A549 (cell line): ENCODE measurements around the gene DHDDS. TPM values are rescaled to one million over a fixed set of nuclear protein-coding genes. Genes with fewer than 3 reads are reported as not detected.

Source experiments
- ATAC-seq, 2 experiments: fragments of 200-7000 bp in 1 of 2; fragments of >200 bp in 1 of 2; cut with Nextera tagmentation in 1 of 2; cut with Tn5 transposase in 1 of 2; 3 replicates each; pipeline versions ENCODE4 v1.8.0 to v1.9.1; 2018 to 2020; ENCODE audit warnings: mild to moderate bottlenecking in 1 of 2, moderate library complexity in 1 of 2
- CTCF ChIA-PET: fragments of 300-600 bp; sonication (Branson Sonifier 250); formaldehyde crosslinking; extraction: SDS; loops from one replicate; lab custom pipeline; 2021; ENCODE audit warnings: antibody characterized with exemption, inconsistent platforms; lab: Yijun Ruan, JAX
- POLR2A ChIA-PET: fragments of 350-600 bp; formaldehyde crosslinking; extraction: SDS; loops from one replicate; lab custom pipeline; 2021; ENCODE audit warnings: antibody characterized with exemption, inconsistent platforms; lab: Yijun Ruan, JAX
- DNase-seq, 2 experiments: peaks; one replicate each; pipeline versions ENCODE4 v3.0.0 to v3.0.0-alpha.2; 2011 to 2016; ENCODE audit warnings: low read depth in 1 of 2, low spot score in 1 of 2
- FAIRE-seq: peaks from 2 replicates; lab custom pipeline; 2011; peaks lifted over from hg19 to GRCh38; lab: Jason Lieb, UNC
- H3K27ac ChIP-seq, 2 experiments: fragments of >200 bp; sonication (Bioruptor Twin); formaldehyde crosslinking; 3 replicates each; pipeline ENCODE4 v1.5.1; 2016 to 2017
- H3K4me1 ChIP-seq: fragments of >200 bp; sonication (Bioruptor Twin); formaldehyde crosslinking; 3 replicates; pipeline ENCODE4 v1.6.1; 2016
- H3K4me2 ChIP-seq: fragments of >200 bp; sonication (Bioruptor Twin); formaldehyde crosslinking; 3 replicates; pipeline ENCODE4 v1.6.1; 2016
- H3K4me3 ChIP-seq: fragments of >200 bp; sonication (Bioruptor Twin); formaldehyde crosslinking; 3 replicates; pipeline ENCODE4 v1.5.1; 2016
- H3K9me3 ChIP-seq: fragments of >200 bp; sonication (Bioruptor Twin); formaldehyde crosslinking; 3 replicates; pipeline ENCODE4 v1.6.1; 2016
- BHLHE40 ChIP-seq: IDR thresholded peaks from 2 replicates; pipeline ENCODE4 v1.6.1; 2012; ENCODE audit warnings: low read depth, low read length, inconsistent platforms
- CEBPB ChIP-seq, 2 experiments: fragments of >200 bp in 1 of 2; sonication (Bioruptor Twin) in 1 of 2; formaldehyde crosslinking in 1 of 2; IDR thresholded peaks; 2 replicates each; pipeline ENCODE4 v1.6.1; 2012 to 2016
- CTCF ChIP-seq: fragments of >200 bp; sonication (Bioruptor Twin); formaldehyde crosslinking; IDR thresholded peaks from 3 replicates; pipeline ENCODE4 v1.5.1; 2016
- E2F6 ChIP-seq: IDR thresholded peaks from 2 replicates; pipeline ENCODE4 v1.6.1; 2012; ENCODE audit warnings: low read depth, borderline replicate concordance
- EHMT2 ChIP-seq: fragments of 200-600 bp; sonication (generic); IDR thresholded peaks from 2 replicates; pipeline ENCODE4 v1.6.1; 2016; ENCODE audit warnings: antibody characterized with exemption, low read depth, mild to moderate bottlenecking, moderate library complexity
- EP300 ChIP-seq, 2 experiments: fragments of >200 bp; sonication (Bioruptor Twin); formaldehyde crosslinking; IDR thresholded peaks; 2 replicates in 1 of 2; 3 replicates in 1 of 2; pipeline ENCODE4 v1.6.1; 2016 to 2017
- FOXS1 ChIP-seq: fragments of 250-450 bp; sonication (Bioruptor Pico); IDR thresholded peaks from 2 replicates; pipeline ENCODE4 v1.5.0; 2020; ENCODE audit warnings: mild to moderate bottlenecking, moderate library complexity
- HDAC2 ChIP-seq: fragments of 200-600 bp; sonication (generic); IDR thresholded peaks from 2 replicates; pipeline ENCODE4 v1.6.1; 2016
- KDM1A ChIP-seq: fragments of 200-600 bp; sonication (generic); IDR thresholded peaks from 2 replicates; pipeline ENCODE4 v1.6.1; 2016; ENCODE audit warnings: low read depth, mild to moderate bottlenecking
- NR3C1 ChIP-seq: fragments of >200 bp; sonication (Bioruptor Twin); formaldehyde crosslinking; IDR thresholded peaks from 3 replicates; pipeline ENCODE4 v1.6.1; 2017
- PBX3 ChIP-seq: IDR thresholded peaks from 2 replicates; pipeline ENCODE4 v1.6.1; 2012
- RCOR1 ChIP-seq: fragments of 150-350 bp; IDR thresholded peaks from 2 replicates; pipeline ENCODE4 v1.6.1; 2014; ENCODE audit warnings: antibody characterized with exemption, low read length, low read depth
- WGBS: methylation state at CpG from one replicate; pipeline ENCODE4 v1.1.6; 2017; ENCODE audit errors: missing lambda C conversion rate; 5-methylcytosine and 5-hydroxymethylcytosine counted together
- polyA plus RNA-seq, 4 experiments: library from polyadenylated mRNA; depleted of rRNA in 3 of 4; stranded (reverse); fragments of >200 nt; fragmentation: RNase III in 1 of 4; extraction: RNeasy Plus Mini Kit Qiagen cat#74134 plus additional on column Dnase treatment in 1 of 4; gene quantifications; 2 replicates in 3 of 4; 3 replicates in 1 of 4; pipeline ENCODE4 v1.2.3, GENCODE V29; 2011 to 2017
- TF ChIP-seq, protein P1 (sequence below): fragments of 200-600 bp; sonication (generic); IDR thresholded peaks from 2 replicates; pipeline ENCODE4 v1.6.1; 2016; ENCODE audit warnings: antibody characterized with exemption, mild to moderate bottlenecking, moderate library complexity
- TF ChIP-seq, protein P2 (sequence below): fragments of >200 bp; sonication (Bioruptor Twin); formaldehyde crosslinking; IDR thresholded peaks from 2 replicates; pipeline ENCODE4 v1.6.1; 2016

The DHDDS gene
- polyA plus RNA-seq, 2 of the 4 experiments (the other 2 are of a cell fraction) = 26.0 to 27.3 TPM

DNA sequence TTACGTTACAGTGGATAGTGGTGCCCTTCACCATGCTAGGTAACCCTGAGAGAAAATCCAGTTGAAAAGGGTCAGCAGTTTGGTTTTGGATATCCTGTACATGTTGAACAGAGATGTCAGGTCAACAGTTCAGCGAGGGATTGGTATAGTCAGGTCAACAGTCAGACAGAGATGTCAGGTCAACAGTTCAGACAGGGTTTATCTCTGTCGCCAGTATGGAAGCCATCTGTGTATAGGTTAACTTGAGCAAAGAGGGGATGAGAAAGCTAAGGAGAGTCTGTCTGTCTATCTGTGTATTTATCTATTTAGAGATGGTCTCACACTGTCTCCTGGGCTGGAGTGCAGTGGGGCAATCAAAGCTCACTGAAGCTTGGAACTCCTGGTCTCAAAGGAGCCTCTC lies 17.7 kb downstream of the DHDDS start:
- ATAC-seq (no peak), FAIRE-seq (no peak), DNase-seq (no peak)
- Histone ChIP-seq H3K9me3 (no peaks in the 10 kb centered on the region), H3K4me3 (no peak overlapping the region), H3K27ac (no peak overlapping the region), H3K4me2 (no peak overlapping the region), H3K4me1 (no peaks in the 10 kb centered on the region)
- no peak for TF ChIP-seq E2F6
- TF ChIP-seq BHLHE40 = no peak
- TF ChIP-seq FOXS1 = no peak
- no peak for TF ChIP-seq CEBPB (IDR thresholded peaks at IDR 0.05)
- TF ChIP-seq EP300 (IDR thresholded peaks at IDR 0.05) = no peak
- no peak for TF ChIP-seq CTCF
- ChIA-PET CTCF (interaction anchor here (1.6 kb wide), 1 partner anchor 33 kb away, joined by 4 read pairs; no protein-coding TSS in a partner anchor), POLR2A (no interaction called here)
- 95% methylated on average over 3 of the region's 3 CpGs for WGBS

- POLR2A ChIA-PET = no interaction called here
- CTCF ChIA-PET = interaction anchor here (0.7 to 1.6 kb wide), 2 partner anchors 34 to 791 kb away, joined by 3 to 4 read pairs; no protein-coding TSS in a partner anchor
These were observed 18.8 kb downstream of the DHDDS start for GRCh38 chr1:26450908-26451307.

More at GRCh38 chr1:26450908-26451307, 18.8 kb downstream of the DHDDS start:
- no peak overlapping the region for H3K4me3 ChIP-seq
- no peak for TF ChIP-seq HDAC2
- TF ChIP-seq, protein P1, sequence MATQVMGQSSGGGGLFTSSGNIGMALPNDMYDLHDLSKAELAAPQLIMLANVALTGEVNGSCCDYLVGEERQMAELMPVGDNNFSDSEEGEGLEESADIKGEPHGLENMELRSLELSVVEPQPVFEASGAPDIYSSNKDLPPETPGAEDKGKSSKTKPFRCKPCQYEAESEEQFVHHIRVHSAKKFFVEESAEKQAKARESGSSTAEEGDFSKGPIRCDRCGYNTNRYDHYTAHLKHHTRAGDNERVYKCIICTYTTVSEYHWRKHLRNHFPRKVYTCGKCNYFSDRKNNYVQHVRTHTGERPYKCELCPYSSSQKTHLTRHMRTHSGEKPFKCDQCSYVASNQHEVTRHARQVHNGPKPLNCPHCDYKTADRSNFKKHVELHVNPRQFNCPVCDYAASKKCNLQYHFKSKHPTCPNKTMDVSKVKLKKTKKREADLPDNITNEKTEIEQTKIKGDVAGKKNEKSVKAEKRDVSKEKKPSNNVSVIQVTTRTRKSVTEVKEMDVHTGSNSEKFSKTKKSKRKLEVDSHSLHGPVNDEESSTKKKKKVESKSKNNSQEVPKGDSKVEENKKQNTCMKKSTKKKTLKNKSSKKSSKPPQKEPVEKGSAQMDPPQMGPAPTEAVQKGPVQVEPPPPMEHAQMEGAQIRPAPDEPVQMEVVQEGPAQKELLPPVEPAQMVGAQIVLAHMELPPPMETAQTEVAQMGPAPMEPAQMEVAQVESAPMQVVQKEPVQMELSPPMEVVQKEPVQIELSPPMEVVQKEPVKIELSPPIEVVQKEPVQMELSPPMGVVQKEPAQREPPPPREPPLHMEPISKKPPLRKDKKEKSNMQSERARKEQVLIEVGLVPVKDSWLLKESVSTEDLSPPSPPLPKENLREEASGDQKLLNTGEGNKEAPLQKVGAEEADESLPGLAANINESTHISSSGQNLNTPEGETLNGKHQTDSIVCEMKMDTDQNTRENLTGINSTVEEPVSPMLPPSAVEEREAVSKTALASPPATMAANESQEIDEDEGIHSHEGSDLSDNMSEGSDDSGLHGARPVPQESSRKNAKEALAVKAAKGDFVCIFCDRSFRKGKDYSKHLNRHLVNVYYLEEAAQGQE = no peak
- TF ChIP-seq NR3C1 = no peak
- no peak for TF ChIP-seq KDM1A
- TF ChIP-seq RCOR1 = no peak
- TF ChIP-seq PBX3 = no peak
- TF ChIP-seq EHMT2 = no peak
- TF ChIP-seq, protein P2, sequence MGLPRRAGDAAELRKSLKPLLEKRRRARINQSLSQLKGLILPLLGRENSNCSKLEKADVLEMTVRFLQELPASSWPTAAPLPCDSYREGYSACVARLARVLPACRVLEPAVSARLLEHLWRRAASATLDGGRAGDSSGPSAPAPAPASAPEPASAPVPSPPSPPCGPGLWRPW = no peak
- FAIRE-seq (no peak), ATAC-seq (no peak), DNase-seq (no peak)
- no peaks in the 10 kb centered on the region for H3K9me3 ChIP-seq
- no peak overlapping the region for H3K27ac ChIP-seq
- 92% methylated on average over 3 of the region's 3 CpGs for WGBS
- no peaks in the 10 kb centered on the region for H3K4me1 ChIP-seq
- H3K4me2 ChIP-seq = no peak overlapping the region
